HG03378 (cell line): Measurements from ENCODE around the gene KRT6A.
"Not testable (repeated sequence)": the region's sequence is repeated elsewhere in the genome, so short reads cannot be mapped to it uniquely, and the experiment has no call there.

ENCODE experiments used
- ATAC-seq: cut with Tn5 transposase; IDR thresholded peaks from one replicate; pipeline ENCODE4 v1.9.1; 2021; ENCODE audit warnings: mild to moderate bottlenecking, moderate library complexity; ENCODE audit not compliant: unreplicated experiment

KRT6A gene

GRCh38 chr12:52474212-52474611 is 18.8 kb downstream of the KRT6A start:
- ATAC-seq = no peak

- ATAC-seq = no peak
Measured at GRCh38 chr12:52473768-52474167, 19.3 kb downstream of the KRT6A start, which contains the start of gene KRT6C. Gene KRT6C (minus strand): TSS chr12:52473805. CDS start chr12:52473737, 68 bp downstream.

DNA sequence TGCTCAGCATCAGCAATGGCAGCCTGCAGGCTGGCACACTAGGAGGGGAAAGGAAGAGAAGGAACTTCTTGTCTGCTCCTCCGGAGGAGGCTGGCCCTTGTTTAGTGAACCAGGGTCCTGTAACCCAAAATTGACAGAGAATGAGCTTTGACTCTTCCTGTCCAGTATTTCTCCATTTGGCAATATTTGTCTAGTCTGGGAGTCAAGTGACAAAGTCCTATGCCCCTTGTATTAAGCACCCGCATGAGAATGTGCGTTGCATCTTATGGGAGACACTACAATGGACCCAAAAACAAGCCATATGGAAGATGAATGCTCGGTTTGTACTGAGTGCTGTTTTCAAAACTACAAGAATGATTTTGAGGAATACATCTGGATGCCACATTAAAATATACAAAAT is 23.2 kb downstream of the KRT6A start:
- ATAC-seq = no peak

DNA sequence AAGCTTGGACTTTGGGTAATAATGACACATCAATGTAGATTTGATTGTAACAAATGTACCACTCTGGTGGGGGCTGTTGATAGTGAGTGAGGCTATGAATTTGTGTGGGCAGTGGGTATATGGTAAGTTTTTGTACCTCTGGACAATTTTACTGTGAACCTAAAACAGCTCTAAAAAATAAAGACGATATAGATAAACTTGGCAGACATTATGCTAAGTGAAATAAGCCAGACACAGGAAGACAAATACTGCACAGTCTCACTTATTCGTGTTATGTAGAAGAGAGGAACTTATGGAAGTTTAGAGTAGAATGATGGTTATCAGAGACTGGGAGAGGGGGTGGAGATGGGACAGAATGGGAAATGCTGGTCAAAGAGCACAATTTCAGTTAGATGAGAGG is 28.2 kb downstream of the KRT6A start:
- ATAC-seq = no peak

- ATAC-seq = no peak
Measured at GRCh38 chr12:52461693-52462092, 31.4 kb downstream of the KRT6A start.

- no peak for ATAC-seq
Measured at GRCh38 chr12:52458861-52459260, 34.2 kb downstream of the KRT6A start.

GRCh38 chr12:52455821-52456220 is 37.2 kb downstream of the KRT6A start:
- ATAC-seq = no peak

DNA sequence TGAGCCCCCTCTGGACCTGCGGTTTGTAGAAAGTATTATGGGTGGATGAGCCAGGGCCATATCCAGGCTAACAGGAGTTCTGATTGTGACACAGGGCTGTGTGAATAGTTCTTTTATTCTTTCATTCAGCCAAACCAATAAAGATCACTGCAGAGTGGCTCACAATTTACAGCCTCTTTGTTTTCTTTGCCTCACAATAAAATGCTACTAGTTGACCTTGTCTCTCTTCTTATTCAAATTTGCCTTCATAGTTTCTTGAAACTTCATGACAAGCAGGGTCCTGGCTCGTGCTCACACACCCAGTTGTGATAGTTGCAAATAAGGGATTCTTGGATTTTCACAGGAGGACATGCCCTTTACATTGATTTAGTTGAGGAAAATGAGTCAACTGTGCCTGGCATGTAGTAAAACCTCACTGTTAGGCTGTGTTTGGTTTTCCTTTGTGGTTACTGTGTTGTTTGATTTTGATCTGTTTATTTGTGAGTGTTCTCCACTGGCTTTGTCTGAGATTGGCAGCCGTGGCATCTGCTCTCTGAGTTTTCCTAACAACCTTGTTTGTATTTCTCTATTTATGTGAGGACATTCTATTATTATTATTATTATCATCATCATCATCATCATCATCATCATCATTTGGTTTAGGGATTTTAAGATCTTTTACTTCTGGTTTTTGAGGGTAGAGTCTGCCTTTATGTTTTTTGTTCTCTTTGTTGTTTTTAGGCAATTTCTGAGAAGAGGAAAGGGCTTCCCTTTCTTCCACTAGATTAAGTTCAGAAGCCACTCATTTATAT is 38.5 kb downstream of the KRT6A start:
- ATAC-seq = no peak

DNA sequence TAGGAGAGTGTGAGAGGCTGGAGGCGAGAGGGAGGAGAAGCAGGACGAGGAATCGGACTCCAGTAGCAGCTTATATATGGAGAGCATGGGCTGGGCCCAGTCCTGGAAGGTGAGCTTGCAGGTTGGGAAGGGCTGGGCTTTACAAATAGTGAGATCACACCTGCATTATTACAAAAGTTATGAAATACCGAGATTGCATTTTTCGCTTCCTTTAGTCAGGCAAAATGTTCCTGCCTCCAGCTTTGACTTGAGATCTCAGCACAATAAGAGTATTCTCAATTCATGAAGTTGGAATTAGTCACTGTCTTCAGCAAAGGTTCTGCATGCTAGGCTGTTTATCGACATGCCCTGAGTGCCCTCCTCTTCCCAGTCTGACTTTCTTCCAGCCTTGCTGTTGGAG is 41.0 kb downstream of the KRT6A start, which contains the start of gene KRT6B:
TSS of gene KRT6B (minus strand) at position 46 of the 400 bp plus-strand sequence. CDS start 68 bp downstream, outside the sequence.
- ATAC-seq = no peak

GRCh38 chr12:52448228-52448627 is 44.8 kb downstream of the KRT6A start:
- no peak for ATAC-seq

DNA sequence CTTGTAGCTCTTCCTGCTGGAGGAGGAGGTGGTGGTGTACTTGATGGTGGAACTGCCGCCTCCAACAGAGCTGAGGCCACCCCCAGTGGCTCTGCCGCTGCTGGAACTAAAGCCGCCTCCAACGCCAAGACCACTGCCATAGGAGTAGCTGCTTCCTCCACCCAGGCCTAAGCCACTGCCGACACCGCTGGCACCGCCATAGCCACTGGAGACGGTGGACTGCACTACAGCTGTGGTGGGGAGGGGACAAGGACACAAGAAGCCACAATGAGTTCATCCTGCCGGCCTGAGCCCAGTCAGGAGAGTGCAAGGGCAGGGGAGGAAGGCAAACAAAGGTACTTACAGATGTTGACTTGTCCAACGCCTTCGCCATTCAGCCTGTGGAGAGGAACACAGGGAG is 45.9 kb downstream of the KRT6A start:
- not testable (repeated sequence) for ATAC-seq

DNA sequence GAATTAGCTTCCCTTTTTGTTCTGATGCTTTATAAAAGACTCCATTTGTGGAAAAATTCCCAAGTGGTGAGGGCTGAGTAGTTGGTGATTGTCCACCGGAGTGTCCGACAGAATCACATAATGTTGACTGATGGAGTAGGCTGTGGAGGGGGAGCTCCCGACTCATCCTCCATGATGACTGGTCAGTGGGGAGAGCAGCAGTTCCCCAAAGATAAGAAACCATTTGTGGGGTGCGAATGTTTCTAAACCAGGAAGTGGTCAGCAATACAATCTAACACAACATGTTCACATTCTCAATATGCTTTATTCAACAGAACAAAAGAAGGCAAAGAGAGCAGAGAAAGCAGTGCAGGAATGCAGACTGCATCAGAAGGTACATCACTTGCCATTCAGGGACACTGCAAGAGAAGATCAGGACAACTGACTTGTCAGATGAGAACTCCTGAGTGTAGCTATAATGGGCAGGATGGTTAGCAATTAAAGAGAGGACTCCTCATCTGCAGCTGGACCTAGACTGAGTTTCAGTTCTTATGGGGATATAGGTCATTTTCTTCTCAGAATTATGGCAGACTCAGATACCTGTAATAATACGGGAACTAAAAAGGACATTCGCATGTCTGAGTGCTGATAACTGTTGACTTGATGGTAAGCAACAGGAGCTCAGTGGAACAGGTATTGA is 46.6 kb downstream of the KRT6A start:
- ATAC-seq = no peak

- no peak for ATAC-seq
Measured at GRCh38 chr12:52445876-52446275, 47.2 kb downstream of the KRT6A start.

DNA sequence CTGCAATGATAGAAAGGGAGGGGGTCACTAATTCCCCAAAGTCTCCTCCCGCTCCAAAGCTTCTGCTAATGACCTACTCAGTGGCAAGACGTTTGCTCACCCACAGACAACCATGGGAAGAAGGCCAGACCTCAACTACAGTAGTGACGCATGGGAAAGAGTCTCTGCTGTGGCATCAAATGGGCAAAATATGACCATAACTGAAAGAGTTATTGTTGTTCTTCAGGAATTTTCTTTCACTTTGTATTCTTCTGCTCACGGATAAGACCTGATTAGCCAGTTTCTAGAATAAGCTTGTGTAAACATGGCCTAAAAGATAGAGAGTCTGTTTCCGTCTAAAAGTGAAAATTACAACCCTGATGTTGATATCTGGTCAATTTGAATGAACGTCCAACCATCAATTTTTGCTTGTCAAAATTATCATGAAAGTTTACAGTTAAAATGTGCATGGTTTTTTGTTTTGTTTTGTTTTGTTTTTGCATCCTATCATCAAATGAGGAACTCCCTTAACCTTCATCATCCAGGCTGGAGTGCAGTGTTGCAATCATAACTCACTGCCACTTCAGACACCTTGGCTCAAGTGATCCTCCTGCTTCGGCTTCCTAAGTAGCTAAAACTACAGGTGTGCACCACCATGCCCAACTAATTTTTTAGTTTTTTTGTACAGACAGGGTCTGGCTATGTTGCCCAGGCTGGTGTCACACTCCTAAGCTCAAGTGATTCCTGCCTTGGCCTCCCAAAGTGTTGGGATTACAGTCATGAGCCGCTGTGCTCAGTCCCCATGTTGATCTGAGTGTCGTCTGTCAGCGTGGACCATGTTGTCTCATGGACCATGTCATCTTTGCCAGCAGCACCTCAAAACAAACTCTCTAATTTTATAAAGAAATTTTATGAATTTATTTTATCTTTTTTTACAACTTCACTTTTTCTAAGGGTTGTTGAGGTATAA is 48.1 kb downstream of the KRT6A start:
- ATAC-seq = no peak

DNA sequence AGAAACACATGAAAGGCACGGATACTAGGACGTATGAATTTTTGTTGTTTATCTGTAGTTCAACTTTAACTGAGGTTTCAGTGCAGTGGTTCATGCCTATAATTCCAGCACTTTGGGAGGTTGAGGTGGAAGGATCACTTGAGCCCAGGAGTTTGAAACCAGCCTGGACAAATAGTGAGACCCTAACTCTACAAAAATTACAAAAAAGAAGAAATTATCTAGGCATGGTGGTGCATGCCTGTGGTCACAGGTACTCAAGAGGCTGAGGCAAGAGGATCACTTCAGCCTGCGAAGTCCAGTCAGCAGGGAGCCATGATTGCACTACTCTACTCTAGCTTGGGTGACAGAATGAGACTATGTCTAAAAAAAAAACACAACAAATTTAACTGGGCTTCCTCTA is 49.1 kb downstream of the KRT6A start:
- ATAC-seq = no peak

DNA sequence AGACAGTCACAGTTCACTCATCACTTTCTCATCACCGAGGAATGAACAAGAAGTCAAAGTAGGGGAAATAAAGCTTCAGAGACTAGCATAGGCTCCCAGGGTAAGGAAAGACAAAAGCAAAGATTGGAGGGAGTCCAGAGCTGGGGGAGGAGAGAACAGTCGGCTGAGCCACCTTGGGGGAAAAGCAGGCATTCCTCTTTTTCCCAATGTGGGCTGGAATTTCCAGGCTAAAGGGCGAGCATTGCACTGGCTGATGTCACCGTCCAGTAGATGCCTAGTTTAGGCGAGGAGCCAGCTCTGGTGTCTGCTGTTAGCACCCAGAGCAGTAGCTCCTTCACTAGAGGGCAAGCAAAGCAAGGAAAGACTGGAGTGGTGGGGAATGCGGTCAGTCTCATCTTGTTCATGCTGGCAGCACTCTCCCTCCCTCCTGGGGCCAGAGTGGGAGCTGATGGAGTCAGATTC is 50.4 kb downstream of the KRT6A start:
- ATAC-seq = no peak

- ATAC-seq = no peak
Measured at GRCh38 chr12:52441320-52441911, 51.6 kb downstream of the KRT6A start.

DNA sequence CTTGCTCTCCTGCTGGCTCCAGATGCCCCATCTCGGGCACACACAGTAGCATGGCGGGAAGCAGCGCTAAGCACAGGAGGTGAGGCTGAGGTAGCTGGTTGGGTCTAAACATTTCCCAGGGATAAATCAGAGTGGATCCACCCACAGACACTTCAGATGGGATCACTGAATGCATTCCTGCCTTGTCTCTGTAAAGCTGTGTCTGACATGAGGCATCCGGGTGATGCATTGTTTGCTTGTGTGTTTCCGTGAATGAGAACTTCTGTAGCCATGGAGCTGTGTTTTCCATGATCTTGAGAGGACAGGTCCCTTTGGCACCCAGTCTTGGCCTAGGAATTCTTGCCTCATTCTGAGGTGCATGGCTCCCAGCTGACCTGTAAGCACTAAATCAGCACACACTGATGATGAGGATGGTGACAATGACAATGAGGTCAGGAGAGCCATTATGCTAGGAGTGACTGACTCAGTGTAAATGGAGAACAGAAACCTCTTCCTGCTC is 52.2 kb downstream of the KRT6A start:
- no peak for ATAC-seq

- no peak for ATAC-seq
Measured at GRCh38 chr12:52439845-52440244, 53.2 kb downstream of the KRT6A start.

DNA sequence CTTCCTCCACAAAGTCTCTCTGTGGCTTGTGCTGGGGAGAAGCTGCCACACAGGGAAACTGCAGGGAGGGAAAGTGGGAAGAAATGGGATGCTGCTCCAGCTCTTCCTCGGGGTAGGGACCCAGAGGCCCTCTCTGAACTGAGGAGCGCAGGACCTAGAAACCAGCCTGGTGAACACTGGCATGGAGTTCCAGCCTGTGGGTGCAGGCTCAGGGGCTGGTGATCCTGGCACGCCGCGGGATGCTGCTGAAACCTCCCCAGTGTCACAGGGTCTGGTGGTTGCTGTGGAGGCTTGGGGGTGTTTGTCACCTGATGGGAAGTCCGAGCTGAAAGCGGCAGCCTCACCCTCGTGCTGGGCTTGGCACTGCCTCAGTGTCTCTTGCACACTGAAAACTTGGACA is 53.6 kb downstream of the KRT6A start:
- ATAC-seq = no peak
